HG03066 (cell line): ENCODE data around the gene CNTNAP2.
A peak's percentile ranks its signal among the peaks of the same experiment; 100 is the strongest.
"Not testable (repeated sequence)": the region's sequence is repeated elsewhere in the genome, so short reads cannot be mapped to it uniquely, and the experiment has no call there.

Experiments
- ATAC-seq: cut with Tn5 transposase; IDR thresholded peaks from one replicate; pipeline ENCODE4 v1.9.1; 2021; ENCODE audit warnings: low read depth; ENCODE audit not compliant: unreplicated experiment

The CNTNAP2 gene

DNA sequence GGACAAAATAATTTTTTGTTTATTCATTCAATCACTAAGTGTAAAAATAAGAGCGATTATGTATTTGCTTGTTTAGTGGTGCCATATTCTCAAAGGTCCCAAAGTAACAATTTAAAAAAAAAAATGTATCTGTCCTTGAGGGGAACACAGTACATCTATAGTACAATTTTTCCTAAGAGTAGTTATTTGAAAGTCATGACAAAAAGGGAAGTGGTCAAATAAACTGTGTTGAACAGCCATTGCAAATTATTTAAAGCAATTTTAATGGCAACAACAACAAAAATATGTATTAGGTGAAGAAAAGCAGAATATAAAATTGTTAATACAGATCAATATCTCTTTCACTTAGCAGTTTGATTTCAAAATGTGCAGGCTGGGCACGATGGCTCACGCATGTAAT is 943.5 kb downstream of the CNTNAP2 start:
- no peak for ATAC-seq

DNA sequence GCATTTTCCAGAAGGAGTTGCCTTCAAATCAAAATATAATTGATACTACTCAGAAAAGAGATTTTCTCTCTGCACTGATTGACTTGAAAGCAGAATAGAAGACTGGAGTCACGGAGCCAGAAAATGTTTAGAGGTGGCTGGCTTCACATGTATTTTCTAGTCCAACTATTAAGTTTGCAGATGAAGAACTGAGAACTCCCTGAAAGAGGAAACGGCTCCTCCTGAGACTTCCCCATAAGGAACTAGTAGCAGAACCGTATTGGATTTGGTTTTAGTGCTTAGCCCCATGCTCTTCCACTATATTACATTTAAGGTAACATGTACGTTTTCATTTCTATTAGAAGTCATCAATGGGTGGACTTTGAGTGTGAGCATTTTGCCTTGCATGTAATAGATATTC is 946.3 kb downstream of the CNTNAP2 start:
- no peak for ATAC-seq

DNA sequence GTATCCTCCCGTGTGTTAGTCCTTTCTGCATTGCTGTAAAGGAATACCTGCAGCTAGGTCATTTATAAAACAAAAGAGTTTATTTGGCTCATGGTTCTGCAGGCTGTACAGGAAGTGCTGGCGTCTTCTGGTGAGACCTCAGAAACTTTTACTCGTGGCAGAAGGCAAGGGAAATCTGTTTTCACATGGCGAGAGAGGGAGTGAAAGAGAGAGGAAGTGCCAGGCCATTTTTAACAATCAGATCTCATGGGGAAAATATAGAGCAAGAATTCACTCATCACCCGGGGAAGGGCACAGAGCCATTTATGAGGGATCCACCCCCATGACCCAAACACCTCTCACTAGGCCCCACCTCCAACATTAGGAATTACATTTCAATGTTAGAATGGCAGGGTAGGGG is 952.2 kb downstream of the CNTNAP2 start:
- no peak for ATAC-seq

DNA sequence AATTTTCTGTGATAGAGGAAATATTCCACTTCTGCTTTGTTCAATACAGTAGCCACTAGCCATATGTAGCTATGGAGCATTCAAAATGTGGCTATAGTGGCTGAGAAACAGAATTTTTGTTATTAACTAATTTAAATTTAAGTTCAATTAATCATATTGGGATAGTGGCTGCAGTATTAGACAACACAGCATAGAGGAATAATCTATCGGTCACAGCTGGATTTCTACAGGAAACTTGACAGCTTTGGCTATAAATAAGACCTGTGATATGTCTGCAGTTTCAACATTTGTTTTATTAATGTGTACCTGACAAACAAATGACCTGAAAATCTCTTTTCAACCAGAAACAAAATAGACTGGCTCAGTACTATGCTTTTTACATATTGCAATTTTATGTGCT is 953.2 kb downstream of the CNTNAP2 start:
- ATAC-seq, result no peak

DNA sequence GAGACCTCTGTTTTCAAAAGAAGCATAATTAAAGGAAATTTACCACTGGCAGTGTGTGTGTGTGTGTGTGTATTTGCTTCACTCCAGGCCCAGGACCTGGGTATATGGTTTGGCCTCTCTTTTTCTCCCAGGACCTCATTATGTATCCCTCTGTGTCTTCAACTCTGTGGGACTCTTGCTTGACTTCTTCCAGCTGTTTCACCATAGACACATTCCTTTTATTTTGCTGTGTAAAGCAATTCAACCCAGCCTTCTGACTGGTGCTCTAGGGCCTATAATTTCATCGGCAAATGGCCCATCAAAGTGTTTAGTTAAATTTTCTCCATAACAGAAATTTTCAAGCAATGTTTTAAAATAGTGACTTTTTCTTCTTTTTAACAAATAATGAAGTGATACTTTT is 954.3 kb downstream of the CNTNAP2 start:
- no peak for ATAC-seq

DNA sequence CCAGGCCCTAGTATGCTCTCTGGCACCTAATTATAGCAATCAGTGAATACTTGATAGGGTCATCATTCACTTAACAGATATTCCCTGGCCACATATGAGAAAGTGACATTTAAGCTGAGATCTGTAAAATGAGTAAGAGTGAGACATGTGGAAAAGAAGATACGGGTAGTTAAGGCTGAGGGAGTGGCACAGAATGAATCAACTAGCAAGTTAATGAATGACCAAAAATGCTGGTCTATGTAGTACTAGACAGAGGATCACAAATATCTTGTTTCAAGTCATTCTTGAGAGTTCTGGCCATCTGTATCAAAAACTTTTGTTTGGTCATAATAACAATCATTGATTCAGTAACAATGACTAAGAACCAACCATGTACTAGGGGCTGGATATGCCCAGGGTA is 954.9 kb downstream of the CNTNAP2 start:
- ATAC-seq, result no peak

DNA sequence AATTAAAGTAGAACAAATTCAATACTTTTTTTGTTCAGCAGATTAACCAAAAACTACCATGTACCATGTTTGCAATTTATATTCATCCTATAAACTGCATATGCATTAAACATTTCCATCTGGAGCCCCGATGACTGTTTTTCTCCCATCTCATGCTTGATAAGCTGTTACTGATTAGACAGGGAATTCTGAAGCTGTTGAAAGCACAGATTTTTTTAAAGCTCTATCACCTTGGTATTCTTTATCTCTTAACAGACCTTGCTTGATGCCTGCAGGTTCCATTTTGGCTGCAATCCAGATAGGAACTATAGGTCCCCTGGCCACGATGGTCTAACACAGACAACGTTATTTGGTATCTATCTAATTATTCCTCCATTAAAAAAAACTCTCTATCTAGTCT is 961.7 kb downstream of the CNTNAP2 start:
- no peak for ATAC-seq

DNA sequence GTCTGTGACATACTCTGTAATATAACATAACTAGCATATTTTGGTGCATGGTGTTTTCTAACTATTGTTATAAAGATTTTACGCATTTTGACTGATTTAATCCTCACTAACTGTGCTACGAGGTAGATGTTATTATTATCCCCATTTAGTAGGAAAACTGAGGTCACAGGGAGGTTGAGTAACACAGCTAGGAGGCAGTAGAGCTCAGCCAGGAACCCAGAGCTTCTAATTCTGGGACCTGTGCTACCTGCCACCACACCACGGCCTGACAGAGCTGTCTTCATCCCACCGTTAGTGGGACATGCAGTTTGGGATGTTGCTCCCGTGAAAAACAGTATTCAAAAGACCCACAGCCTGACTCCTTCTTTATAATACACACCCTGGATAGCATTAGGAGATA is 962.5 kb downstream of the CNTNAP2 start:
- no peak for ATAC-seq

DNA sequence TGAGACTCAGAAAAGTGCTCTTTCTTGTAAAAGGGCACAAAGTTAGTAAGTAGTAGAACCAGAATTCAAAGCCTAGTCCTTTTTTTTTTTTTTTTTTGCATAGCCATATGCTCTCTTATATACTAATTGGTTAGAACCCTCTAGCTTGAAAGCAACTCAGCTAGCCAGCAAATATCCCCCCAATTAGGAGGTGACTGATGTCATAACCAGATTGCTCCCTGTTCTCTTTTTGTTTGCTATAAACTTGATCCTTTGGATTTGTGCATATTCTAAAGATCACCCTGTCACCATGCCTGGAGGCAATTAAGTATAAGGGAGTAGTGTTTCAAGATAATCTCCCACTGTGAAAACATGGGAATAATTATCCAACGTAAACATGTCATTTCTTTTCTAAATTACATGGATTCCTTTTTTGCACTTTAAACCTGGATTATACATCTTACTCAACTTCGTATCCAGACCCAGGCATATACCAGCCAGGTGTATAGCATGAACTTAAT is 963.4 kb downstream of the CNTNAP2 start:
- no peak for ATAC-seq

DNA sequence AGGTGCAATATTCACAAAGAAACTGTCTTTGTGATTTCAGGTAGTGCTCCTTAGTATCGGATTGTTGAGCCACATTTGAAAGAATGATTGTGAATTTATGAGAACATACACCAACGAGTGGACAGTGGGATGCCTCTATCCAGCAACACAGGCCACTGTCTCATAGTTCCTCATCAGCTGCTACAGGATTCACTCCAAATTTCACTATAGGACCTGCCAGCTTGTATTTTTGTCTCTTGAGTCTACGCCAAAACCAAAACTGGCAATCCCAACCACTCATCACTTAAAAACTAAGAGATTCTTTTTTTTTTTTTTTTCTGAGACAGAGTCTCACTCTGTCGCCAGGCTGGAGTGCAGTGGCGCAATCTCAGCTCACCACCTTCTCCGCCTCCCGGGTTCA is 964.5 kb downstream of the CNTNAP2 start:
- ATAC-seq, result no peak

DNA sequence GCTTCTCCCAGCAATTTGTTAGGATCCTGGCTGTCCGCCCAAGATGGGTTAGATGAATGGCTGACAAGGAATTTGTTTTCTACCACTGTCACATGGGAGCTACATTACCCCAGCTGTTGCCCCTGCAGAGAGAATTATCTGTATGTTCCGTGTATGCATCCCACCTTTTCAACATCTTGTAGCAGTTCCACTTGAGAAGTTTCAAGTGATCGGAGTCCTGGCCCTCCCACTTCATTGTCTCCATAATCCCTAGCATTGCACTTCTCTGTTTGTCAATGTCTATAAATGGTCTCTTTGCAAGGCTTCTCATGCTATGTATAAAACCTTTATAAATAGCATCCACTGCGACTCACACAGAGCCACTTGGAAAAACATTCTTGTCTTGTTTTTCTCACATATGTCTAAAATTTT is 972.5 kb downstream of the CNTNAP2 start:
- ATAC-seq, result no peak

DNA sequence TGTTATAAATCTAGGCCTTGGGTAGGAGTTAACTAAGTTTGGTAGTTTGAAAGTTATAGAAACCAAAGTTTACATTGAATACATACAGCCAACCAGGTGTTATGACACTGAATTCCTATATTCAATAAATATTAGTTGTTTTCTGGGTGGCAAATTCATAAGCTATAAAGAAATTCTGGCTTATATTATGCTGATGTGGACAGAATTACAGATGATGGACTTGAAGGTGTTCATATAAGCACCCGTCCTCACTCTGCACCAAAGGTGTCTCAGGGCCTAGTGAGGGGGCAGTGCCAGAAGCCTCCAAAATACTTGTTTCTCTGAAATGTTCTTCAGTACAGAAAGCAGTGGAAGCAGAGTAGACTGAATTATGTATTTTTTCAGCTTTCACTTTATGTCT is 973.0 kb downstream of the CNTNAP2 start:
- no peak for ATAC-seq

DNA sequence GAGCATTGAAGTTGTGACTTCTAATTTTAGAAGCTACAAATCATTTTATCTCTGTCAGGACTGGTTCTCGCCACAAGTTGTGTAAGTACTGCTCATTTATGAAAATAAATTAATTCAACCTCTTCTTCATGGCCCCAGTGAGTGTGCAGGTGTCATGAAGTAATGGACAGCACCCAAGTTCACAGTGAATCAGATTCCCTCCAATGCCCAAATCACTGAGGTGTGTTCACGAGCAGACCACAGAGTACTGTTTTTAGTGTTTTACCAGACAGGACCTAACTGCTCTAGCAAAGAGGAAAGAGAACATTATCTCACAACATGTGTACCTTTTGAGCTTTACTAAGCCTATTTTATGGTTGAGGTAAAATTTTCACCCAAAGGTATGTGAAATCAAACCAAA is 980.0 kb downstream of the CNTNAP2 start:
- ATAC-seq, result no peak

DNA sequence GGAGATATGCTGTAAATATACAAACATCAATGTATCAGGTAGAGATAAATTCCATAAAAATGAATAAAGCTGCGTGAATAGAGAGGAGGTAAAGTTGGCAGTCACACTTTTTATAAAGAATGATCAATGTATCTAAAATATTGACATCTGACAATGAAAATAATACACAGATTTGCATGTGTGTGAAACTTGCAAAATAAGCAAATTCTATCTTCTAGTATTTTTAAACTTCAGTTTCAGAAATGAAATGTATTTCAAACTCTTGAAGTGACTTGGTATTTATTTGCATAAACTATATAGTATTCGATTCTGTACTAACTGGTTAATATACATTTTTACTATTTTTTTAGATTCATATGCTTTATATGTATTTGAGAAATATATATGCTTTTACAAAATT is 986.6 kb downstream of the CNTNAP2 start:
- ATAC-seq, result no peak

DNA sequence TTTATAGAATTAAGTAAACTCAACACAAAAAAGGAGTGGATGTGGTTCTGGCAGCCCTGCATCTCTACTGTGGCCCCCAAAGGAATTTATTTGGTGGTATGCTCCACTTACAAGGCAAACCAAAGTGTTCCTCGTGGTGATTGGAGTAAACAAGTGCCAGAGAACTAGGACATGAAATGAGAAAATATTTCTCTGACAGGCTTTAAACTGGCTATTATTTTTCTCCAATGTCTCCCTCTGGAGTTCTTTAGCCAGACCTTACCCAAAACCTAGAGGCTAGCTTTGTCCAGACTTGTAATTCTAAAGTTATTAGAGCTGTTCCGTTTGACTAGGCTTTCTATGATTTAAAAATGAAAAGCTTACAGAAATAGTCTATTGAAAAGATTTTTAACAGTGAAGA is 990.1 kb downstream of the CNTNAP2 start:
- no peak for ATAC-seq

DNA sequence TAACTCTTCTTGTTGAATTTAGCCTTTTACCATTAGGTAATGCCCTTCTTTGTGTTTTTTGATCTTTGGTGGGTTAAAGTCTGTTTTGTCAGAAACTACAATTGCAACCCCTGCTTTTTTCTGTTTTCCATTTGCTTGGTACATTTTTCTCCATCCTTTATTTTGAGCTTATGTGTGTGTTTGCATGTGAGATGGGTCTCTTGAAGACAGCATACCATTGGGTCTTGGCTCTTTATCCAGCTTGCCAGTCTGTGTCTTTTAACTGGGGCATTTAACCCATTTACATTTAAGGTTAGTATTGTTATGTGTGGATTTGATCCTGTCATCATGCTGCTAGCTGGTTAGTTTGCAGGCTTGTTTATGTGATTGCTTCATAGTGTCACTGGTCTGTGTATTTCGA is 997.9 kb downstream of the CNTNAP2 start:
- ATAC-seq, result not testable (repeated sequence)

DNA sequence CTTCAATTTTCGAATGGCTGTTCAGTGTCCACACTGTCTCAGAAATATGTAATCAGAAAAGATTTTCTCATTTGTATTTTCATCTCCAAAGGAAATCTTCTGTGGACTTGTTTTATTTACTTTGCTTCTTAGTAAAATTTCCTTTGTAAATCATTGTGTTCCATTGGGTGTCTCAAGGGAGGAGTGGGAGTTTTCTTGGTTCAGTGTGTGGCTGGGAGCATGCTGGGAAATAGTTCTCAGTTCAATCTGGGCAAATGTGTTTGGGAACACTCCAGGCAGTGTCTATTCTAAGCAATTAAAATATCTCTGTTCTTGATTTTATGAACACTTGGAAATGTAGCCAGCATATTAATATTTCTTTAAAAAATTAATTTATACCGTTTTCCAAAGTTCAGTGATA is 1019.8 kb downstream of the CNTNAP2 start:
- no peak for ATAC-seq

DNA sequence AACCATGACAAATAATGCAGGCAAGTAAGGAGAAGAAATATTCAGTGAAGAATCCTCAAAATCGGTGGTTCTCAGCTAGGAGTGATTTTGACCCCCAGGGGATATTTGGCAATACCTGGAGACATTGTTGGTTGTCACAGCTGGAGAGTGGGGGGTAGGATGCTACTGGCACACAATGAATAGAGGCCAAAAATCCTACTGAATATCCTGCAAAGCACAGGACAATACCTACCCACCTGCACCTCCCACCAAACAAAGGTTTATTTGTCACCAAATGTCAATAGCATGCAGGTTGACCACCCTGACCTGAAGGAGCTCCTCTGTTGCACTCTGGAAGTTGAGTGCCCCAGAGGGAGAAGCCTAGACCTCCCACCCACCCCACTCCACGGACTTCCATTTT is 1028.6 kb downstream of the CNTNAP2 start:
- no peak for ATAC-seq

DNA sequence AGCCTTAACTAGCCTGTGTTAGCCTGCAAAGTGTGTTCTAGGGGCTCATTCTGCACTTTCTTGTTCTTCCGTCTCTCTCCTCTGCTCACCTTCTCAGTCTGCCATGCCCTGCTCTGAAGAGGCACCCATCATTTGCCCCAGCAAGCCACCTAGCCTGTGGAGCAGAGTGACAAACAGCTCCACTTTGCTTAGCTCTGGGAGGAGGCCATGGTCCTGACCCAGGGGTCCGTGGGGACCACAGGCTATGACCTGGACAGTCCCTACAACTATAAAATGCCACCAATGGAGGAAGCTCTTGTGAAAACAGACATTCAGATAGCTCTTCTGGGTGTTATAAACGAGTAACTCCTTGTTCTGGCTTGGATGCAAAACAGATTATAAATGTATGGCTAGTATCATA is 1029.6 kb downstream of the CNTNAP2 start:
- ATAC-seq, result no peak

DNA sequence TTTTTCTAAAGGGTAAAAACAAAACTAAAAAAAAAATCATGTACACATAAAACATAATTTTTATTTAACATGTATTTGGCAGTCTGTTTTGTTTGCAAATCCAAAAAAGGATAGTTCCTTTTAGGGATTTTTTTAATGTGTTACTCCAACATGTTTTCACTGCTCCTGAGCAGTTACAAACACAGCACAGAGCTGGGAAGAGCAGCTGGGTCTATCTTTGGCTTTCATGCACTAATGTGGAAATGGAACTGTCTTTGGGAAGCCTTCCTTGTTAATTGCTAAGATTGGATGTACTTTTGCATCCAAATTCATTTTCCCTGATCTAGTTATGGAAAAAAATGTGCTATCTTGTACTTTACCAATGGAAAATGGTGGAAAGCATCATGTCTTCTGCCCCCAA is 1035.1 kb downstream of the CNTNAP2 start:
- no peak for ATAC-seq

DNA sequence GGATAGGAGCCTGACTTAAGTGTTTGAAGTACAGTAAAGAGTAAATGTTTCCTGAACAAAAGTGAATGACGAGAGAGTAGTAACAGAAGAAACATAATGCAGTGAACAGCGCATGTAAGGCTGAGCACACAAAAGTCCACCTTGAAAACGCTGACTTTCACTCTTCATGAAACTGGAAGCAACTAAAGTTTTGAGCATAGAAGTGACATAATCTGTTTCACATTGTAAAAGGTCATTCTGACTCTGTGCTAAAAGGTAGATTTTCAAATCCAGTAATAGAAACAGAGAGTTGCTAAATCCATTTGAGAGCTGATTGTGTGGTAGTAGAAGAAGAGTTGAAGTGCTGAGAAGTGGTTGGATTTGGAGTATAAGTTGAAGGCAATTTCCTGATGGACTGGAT is 1037.0 kb downstream of the CNTNAP2 start:
- ATAC-seq, result peak; percentile 58

DNA sequence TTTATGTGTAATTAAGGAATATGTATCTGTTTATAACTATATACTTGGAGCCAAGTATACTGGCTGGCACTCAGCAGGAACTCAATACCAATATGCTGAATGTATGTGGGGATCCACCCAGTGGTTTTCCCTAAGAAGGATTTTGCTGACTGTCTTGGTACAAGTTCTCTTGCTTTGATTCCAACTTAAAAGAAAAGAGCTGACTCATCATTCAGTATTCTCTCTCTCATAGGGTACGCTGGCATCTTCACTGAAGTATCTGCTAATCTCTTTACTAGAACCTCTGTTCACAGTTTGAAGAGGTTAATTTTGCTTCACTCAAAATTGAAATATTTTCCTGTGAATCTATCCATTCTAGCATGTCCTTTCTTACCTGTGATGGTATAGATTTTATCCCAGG is 1044.8 kb downstream of the CNTNAP2 start:
- ATAC-seq, result no peak

DNA sequence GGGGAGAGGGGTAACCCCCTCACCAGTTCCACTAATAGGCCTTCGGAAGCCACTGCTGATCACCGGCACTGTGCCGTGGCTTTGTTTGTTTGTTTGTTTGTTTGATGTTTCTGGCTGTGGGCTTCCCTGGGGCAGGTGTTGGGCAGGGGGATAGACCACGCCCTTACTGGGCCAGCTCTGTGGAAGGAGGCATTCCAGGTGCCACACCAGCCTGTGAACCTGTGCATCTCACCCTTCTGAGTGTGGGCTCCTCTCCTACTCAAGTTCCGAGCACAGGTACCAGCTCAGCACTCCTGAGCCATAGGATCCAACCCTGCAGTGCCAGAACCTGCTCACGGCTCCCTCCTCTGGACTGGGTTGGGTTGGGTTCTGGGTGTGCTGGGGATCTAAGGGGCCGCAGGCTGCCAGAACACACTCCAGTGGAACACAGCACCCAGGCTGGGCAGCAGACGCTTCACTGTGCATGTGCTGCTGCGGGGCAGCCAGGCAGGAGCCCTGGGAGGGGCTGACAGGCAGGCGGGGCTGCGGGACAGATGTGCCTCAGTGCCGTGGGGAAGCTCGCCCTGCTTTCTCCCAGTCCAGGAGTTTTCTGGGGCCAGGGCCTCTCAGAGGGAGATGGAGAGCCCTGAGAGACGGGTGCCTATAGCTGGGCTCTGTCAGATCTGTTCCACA is 1053.9 kb downstream of the CNTNAP2 start:
- ATAC-seq, result no peak
